Activated naive CD4-positive, alpha-beta T cell treated with anti-CD3 and anti-CD28 coated beads, Interleukin-2, amount 50 U/mL, for 72 hours (primary cell): Measurements from ENCODE around the gene SIX5. TPM values are rescaled to one million over a fixed set of nuclear protein-coding genes. Genes with fewer than 3 reads are reported as not detected.

Experiments used
- total RNA-seq, 2 donors: library from RNA; stranded (reverse); gene quantifications; one replicate each; pipeline ENCODE4 v1.2.3, GENCODE V29; 2022

Gene SIX5
- total RNA-seq, 2 donors from 2014 or later, result 2.7 to 4.3 TPM

Other genes starting within 250 kb of the SIX5 start
- 10 to 100 TPM; 16.6 to 16.7 TPM for gene OPA3, start 184.4 kb downstream of the SIX5 start, total RNA-seq
- under 1 TPM in 1 of 2 donors, not detected in 1; 0.09 TPM for gene GPR4, start 167.0 kb downstream of the SIX5 start, total RNA-seq
- gene EML2, start 129.9 kb downstream of the SIX5 start, total RNA-seq, result 100 to 1,000 TPM; 142 to 161 TPM
- gene GIPR, start 101.0 kb downstream of the SIX5 start, total RNA-seq, result 10 to 100 TPM in 1 of 2 donors, 1 to 10 TPM in 1; 7.0 to 15.7 TPM
- gene SNRPD2, start 77.3 kb downstream of the SIX5 start, total RNA-seq, result 100 to 1,000 TPM; 755 to 839 TPM
- gene QPCTL, start 76.6 kb downstream of the SIX5 start, total RNA-seq, result 10 to 100 TPM; 21.0 to 30.6 TPM
- 10 to 100 TPM; 40.1 to 47.9 TPM for gene FBXO46, start 38.4 kb downstream of the SIX5 start, total RNA-seq
- gene MEIOSIN, start 35.8 kb downstream of the SIX5 start, total RNA-seq, result under 1 TPM in 1 of 2 donors, not detected in 1; 0.48 TPM
- gene DMPK, start 13.2 kb upstream of the SIX5 start, total RNA-seq, result 10 to 100 TPM; 11.1 to 13.8 TPM
- gene DMWD, start 23.6 kb upstream of the SIX5 start, total RNA-seq, result 10 to 100 TPM; 20.4 to 20.5 TPM
- gene RSPH6A, start 46.1 kb upstream of the SIX5 start, total RNA-seq, result under 1 TPM; 0.14 to 0.39 TPM
- 100 to 1,000 TPM in 1 of 2 donors, 10 to 100 TPM in 1; 85.8 to 118 TPM for gene SYMPK, start 93.9 kb upstream of the SIX5 start, total RNA-seq
- gene FOXA3, start 95.1 kb upstream of the SIX5 start, total RNA-seq, result 1 to 10 TPM in 1 of 2 donors, under 1 TPM in 1; 0.46 to 1.3 TPM
- 10 to 100 TPM; 14.9 to 15.6 TPM for gene IRF2BP1, start 116.9 kb upstream of the SIX5 start, total RNA-seq
- gene MYPOP, start 133.4 kb upstream of the SIX5 start, total RNA-seq, result 1 to 10 TPM; 8.3 to 9.1 TPM
- gene NANOS2, start 145.5 kb upstream of the SIX5 start, total RNA-seq, result not detected
- gene NOVA2, start 204.6 kb upstream of the SIX5 start, total RNA-seq, result under 1 TPM in 1 of 2 donors, not detected in 1; 0.08 TPM
- gene CCDC61, start 226.2 kb upstream of the SIX5 start, total RNA-seq, result 10 to 100 TPM; 29.3 to 34.4 TPM